WTC11 (cell line): Measurements from ENCODE around the gene IAPP. TPM values are rescaled to one million over a fixed set of nuclear protein-coding genes. Genes with fewer than 3 reads are reported as not detected.

ENCODE experiments used
- ATAC-seq: fragments of 200-7000 bp; cut with Tn5 transposase; 2 replicates; pipeline ENCODE4 v1.10.0; 2021; ENCODE audit warnings: mild to moderate bottlenecking, moderate library complexity
- CTCF ChIA-PET: fragments of 300-600 bp; sonication (Branson Sonifier 250); formaldehyde crosslinking; loops from one replicate; lab custom pipeline; 2021; ENCODE audit warnings: antibody characterized with exemption; lab: Charles Lee
- POLR2A ChIA-PET: fragments of 350-600 bp; sonication (Branson Sonifier 250); formaldehyde crosslinking; loops from one replicate; lab custom pipeline; 2021; ENCODE audit warnings: antibody characterized with exemption; lab: Charles Lee
- DNase-seq: peaks from one replicate; pipeline ENCODE4 v3.0.0; 2021; ENCODE audit warnings: low spot score
- H3K27ac Mint-ChIP-seq: 2 replicates; pipeline ENCODE4 v1.8.0; 2021; ENCODE audit warnings: mixed read lengths
- H3K27me3 Mint-ChIP-seq: 2 replicates; pipeline ENCODE4 v1.8.0; 2021; ENCODE audit warnings: low read depth, mild to moderate bottlenecking, moderate library complexity, mixed read lengths
- H3K36me3 Mint-ChIP-seq: 2 replicates; pipeline ENCODE4 v1.8.0; 2021; ENCODE audit warnings: mixed read lengths
- H3K4me1 Mint-ChIP-seq: 2 replicates; pipeline ENCODE4 v1.8.0; 2022; ENCODE audit warnings: mixed read lengths
- H3K4me3 Mint-ChIP-seq: 2 replicates; pipeline ENCODE4 v1.8.0; 2021; ENCODE audit warnings: mild to moderate bottlenecking, moderate library complexity, mixed read lengths
- H3K9me3 Mint-ChIP-seq: 2 replicates; pipeline ENCODE4 v1.8.0; 2021; ENCODE audit warnings: mixed read lengths
- AR ChIP-seq: fragments of 250-450 bp; sonication (Bioruptor Pico); IDR thresholded peaks from 2 replicates; pipeline ENCODE4 v1.9.0; 2021; ENCODE audit warnings: mild to moderate bottlenecking
- CDX4 ChIP-seq: fragments of 250-450 bp; sonication (Bioruptor Pico); IDR thresholded peaks from 2 replicates; pipeline ENCODE4 v1.9.0; 2021; ENCODE audit warnings: moderate library complexity, mild to moderate bottlenecking, inconsistent platforms, borderline replicate concordance
- CREB1 ChIP-seq: sonication (generic); formaldehyde crosslinking; IDR thresholded peaks from 2 replicates; pipeline ENCODE4 v1.8.0; 2023; ENCODE audit warnings: mild to moderate bottlenecking, missing genetic modification reagents
- FOXP1 ChIP-seq: sonication (generic); formaldehyde crosslinking; IDR thresholded peaks from 2 replicates; pipeline ENCODE4 v1.8.0; 2022; ENCODE audit warnings: missing genetic modification reagents, mild to moderate bottlenecking, moderate library complexity, borderline replicate concordance
- JAZF1 ChIP-seq: fragments of 250-450 bp; sonication (Bioruptor Pico); IDR thresholded peaks from 2 replicates; pipeline ENCODE4 v1.9.0; 2021; ENCODE audit warnings: moderate library complexity, mild to moderate bottlenecking, inconsistent platforms
- MAX ChIP-seq: sonication (generic); formaldehyde crosslinking; IDR thresholded peaks from 2 replicates; pipeline ENCODE4 v1.8.0; 2022; ENCODE audit warnings: mild to moderate bottlenecking, missing genetic modification reagents
- MLX ChIP-seq: sonication (generic); formaldehyde crosslinking; IDR thresholded peaks from 2 replicates; pipeline ENCODE4 v1.8.1; 2023; ENCODE audit warnings: mild to moderate bottlenecking, missing genetic modification reagents, moderate library complexity
- NFE2L1 ChIP-seq: sonication (generic); formaldehyde crosslinking; IDR thresholded peaks from 2 replicates; pipeline ENCODE4 v1.8.1; 2023; ENCODE audit warnings: missing genetic modification reagents
- NR2C2 ChIP-seq: sonication (generic); formaldehyde crosslinking; IDR thresholded peaks from 2 replicates; pipeline ENCODE4 v1.8.0; 2022; ENCODE audit warnings: mild to moderate bottlenecking, missing genetic modification reagents
- OVOL2 ChIP-seq: fragments of 250-450 bp; sonication (Bioruptor Pico); IDR thresholded peaks from 2 replicates; pipeline ENCODE4 v1.9.0; 2021; ENCODE audit warnings: mild to moderate bottlenecking, borderline replicate concordance
- PRRX2 ChIP-seq: fragments of 250-450 bp; sonication (Bioruptor Pico); IDR thresholded peaks from 2 replicates; pipeline ENCODE4 v1.8.0; 2021; ENCODE audit warnings: mild to moderate bottlenecking
- SP1 ChIP-seq: sonication (generic); formaldehyde crosslinking; conservative IDR thresholded peaks from 2 replicates; pipeline ENCODE4 v1.8.1; 2022; ENCODE audit warnings: missing genetic modification reagents
- TEAD4 ChIP-seq: sonication (generic); formaldehyde crosslinking; IDR thresholded peaks from 2 replicates; pipeline ENCODE4 v1.8.0; 2022; ENCODE audit warnings: mild to moderate bottlenecking, missing genetic modification reagents
- ZNF138 ChIP-seq: sonication (generic); formaldehyde crosslinking; conservative IDR thresholded peaks from 2 replicates; pipeline ENCODE4 v1.8.1; 2022; ENCODE audit warnings: mild to moderate bottlenecking, moderate library complexity, missing genetic modification reagents
- ZNF219 ChIP-seq: sonication (generic); formaldehyde crosslinking; IDR thresholded peaks from 2 replicates; pipeline ENCODE4 v1.8.0; 2023; ENCODE audit warnings: missing genetic modification reagents, mild to moderate bottlenecking, borderline replicate concordance
- ZNF396 ChIP-seq: fragments of 250-450 bp; sonication (Bioruptor Pico); IDR thresholded peaks from 2 replicates; pipeline ENCODE4 v1.8.0; 2021; ENCODE audit warnings: mild to moderate bottlenecking, moderate library complexity, borderline replicate concordance
- ZNF671 ChIP-seq: fragments of 250-450 bp; sonication (Bioruptor Pico); IDR thresholded peaks from 2 replicates; pipeline ENCODE4 v1.8.0; 2021; ENCODE audit warnings: mild to moderate bottlenecking
- total RNA-seq: library from RNA; stranded (reverse); gene quantifications from 3 replicates; pipeline ENCODE4 v1.2.3, GENCODE V29; 2021
- TF ChIP-seq, protein P1 (sequence below): sonication (generic); formaldehyde crosslinking; IDR thresholded peaks from 2 replicates; pipeline ENCODE4 v1.8.1; 2022; ENCODE audit warnings: missing genetic modification reagents, borderline replicate concordance
- TF ChIP-seq, protein P2 (sequence below): fragments of 250-450 bp; sonication (Bioruptor Pico); IDR thresholded peaks from 2 replicates; pipeline ENCODE4 v2.1.2; 2022; ENCODE audit warnings: mild to moderate bottlenecking, moderate library complexity

IAPP gene
- total RNA-seq, 1 experiment from 2014 or later = not detected

- Mint-ChIP-seq H3K4me3 (no peak overlapping the region), H3K27ac (no peak overlapping the region), H3K36me3 (peaks cover 17% of the 10 kb centered on the region), H3K27me3 (no peaks in the 10 kb centered on the region; the same call in 1 of the 2 replicates), H3K4me1 (peaks cover 26% of the 10 kb centered on the region), H3K9me3 (peaks cover 22% of the 10 kb centered on the region)
- DNase-seq (no peak), ATAC-seq (no peak)
- no peak for TF ChIP-seq SP1 (CRISPR knock-in tag)
- no peak for TF ChIP-seq CREB1 (CRISPR knock-in tag)
- TF ChIP-seq, protein P1, sequence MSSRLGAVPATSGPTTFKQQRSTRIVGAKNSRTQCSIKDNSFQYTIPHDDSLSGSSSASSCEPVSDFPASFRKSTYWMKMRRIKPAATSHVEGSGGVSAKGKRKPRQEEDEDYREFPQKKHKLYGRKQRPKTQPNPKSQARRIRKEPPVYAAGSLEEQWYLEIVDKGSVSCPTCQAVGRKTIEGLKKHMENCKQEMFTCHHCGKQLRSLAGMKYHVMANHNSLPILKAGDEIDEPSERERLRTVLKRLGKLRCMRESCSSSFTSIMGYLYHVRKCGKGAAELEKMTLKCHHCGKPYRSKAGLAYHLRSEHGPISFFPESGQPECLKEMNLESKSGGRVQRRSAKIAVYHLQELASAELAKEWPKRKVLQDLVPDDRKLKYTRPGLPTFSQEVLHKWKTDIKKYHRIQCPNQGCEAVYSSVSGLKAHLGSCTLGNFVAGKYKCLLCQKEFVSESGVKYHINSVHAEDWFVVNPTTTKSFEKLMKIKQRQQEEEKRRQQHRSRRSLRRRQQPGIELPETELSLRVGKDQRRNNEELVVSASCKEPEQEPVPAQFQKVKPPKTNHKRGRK (CRISPR knock-in tag) = no peak
- ChIA-PET POLR2A (no interaction called here), CTCF (interaction anchor here (1.2 kb wide), 1 partner anchor 25 kb away, joined by 3 read pairs; no protein-coding TSS in a partner anchor)
These were observed 34.5 kb upstream of the IAPP start for GRCh38 chr12:21337959-21338744.

GRCh38 chr12:21339921-21340320 lies 32.8 kb upstream of the IAPP start:
- Mint-ChIP-seq H3K9me3 (peaks cover 12% of the 10 kb centered on the region), H3K27ac (peak overlapping the region; percentile 66), H3K27me3 (no peaks in the 10 kb centered on the region; the same call in 1 of the 2 replicates), H3K4me3 (no peak overlapping the region), H3K36me3 (0 out of 2 replicates have a peak, but pooled peaks cover 3% of the 10 kb centered on the region), H3K4me1 (peaks cover 40% of the 10 kb centered on the region)
- ChIA-PET POLR2A (no interaction called here), CTCF (no interaction called here)
- TF ChIP-seq CDX4 (CRISPR knock-in tag) (no peak), TEAD4 (CRISPR knock-in tag) (no peak), ZNF138 (no peak), JAZF1 (no peak), SP1 (CRISPR knock-in tag) (no peak), AR (no peak), MAX (CRISPR knock-in tag) (no peak), ZNF219 (CRISPR knock-in tag) (no peak), NR2C2 (CRISPR knock-in tag) (no peak)
- ATAC-seq (no peak), DNase-seq (no peak)

DNA sequence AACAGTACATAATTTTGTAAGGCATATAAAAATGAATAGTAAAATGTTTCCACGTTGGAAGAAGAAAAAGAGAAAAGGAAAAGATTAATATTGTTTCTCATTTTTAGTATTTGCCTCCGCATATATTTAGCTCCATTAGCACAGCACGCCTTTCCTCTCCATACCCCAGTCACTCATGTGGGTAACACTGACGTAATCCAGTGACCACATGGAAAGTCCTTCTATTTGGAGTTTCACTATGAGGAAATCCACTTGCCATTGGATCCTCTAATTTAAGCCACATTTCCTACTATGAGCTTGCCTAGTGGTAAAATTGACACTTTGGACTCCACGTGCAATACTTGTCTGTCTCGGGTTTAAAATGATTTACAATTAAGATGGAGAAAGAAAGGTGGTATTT lies 32.3 kb upstream of the IAPP start:
- DNase-seq = no peak
- POLR2A ChIA-PET = no interaction called here
- peaks cover 45% of the 10 kb centered on the region for H3K4me1 Mint-ChIP-seq
- H3K27me3 Mint-ChIP-seq = no peaks in the 10 kb centered on the region; the same call in 1 of the 2 replicates
- H3K4me3 Mint-ChIP-seq = no peak overlapping the region
- H3K27ac Mint-ChIP-seq = peak overlapping the region; percentile 38
- peaks cover 12% of the 10 kb centered on the region for H3K9me3 Mint-ChIP-seq
- TF ChIP-seq TEAD4 (CRISPR knock-in tag) (no peak), OVOL2 (no peak), NFE2L1 (CRISPR knock-in tag) (no peak), JAZF1 (no peak), ZNF396 (no peak), MLX (CRISPR knock-in tag) (no peak), FOXP1 (CRISPR knock-in tag) (no peak), PRRX2 (CRISPR knock-in tag) (no peak), ZNF671 (CRISPR knock-in tag) (no peak)
- TF ChIP-seq, protein P2, sequence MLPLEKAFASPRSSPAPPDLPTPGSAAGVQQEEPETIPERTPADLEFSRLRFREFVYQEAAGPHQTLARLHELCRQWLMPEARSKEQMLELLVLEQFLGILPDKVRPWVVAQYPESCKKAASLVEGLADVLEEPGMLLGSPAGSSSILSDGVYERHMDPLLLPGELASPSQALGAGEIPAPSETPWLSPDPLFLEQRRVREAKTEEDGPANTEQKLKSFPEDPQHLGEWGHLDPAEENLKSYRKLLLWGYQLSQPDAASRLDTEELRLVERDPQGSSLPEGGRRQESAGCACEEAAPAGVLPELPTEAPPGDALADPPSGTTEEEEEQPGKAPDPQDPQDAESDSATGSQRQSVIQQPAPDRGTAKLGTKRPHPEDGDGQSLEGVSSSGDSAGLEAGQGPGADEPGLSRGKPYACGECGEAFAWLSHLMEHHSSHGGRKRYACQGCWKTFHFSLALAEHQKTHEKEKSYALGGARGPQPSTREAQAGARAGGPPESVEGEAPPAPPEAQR (CRISPR knock-in tag) = no peak
- 0 out of 2 replicates have a peak, but pooled peaks cover 3% of the 10 kb centered on the region for H3K36me3 Mint-ChIP-seq
- CTCF ChIA-PET = no interaction called here
- no peak for ATAC-seq
